Osteocyte (in vitro differentiated cells): ENCODE data around the gene EPC1. TPM values are rescaled to one million over a fixed set of nuclear protein-coding genes. Genes with fewer than 3 reads are reported as not detected.

ENCODE experiments used
- DNase-seq: peaks from one replicate; pipeline ENCODE4 v3.0.0; 2021; ENCODE audit warnings: mixed read lengths; ENCODE audit not compliant: unreplicated experiment; ENCODE audit errors: extremely low spot score
- H3K27ac Mint-ChIP-seq: one replicate; pipeline ENCODE4 v1.8.0; 2021; ENCODE audit warnings: mild to moderate bottlenecking, mixed read lengths; ENCODE audit not compliant: unreplicated experiment
- H3K27me3 Mint-ChIP-seq: one replicate; pipeline ENCODE4 v1.8.0; 2021; ENCODE audit warnings: mixed read lengths; ENCODE audit not compliant: unreplicated experiment
- H3K36me3 Mint-ChIP-seq: one replicate; pipeline ENCODE4 v1.8.0; 2021; ENCODE audit warnings: mixed read lengths; ENCODE audit not compliant: unreplicated experiment
- H3K4me1 Mint-ChIP-seq: one replicate; pipeline ENCODE4 v1.8.0; 2021; ENCODE audit warnings: mixed read lengths; ENCODE audit not compliant: unreplicated experiment
- H3K4me3 Mint-ChIP-seq: one replicate; pipeline ENCODE4 v1.8.0; 2021; ENCODE audit warnings: mild to moderate bottlenecking, moderate library complexity, mixed read lengths; ENCODE audit not compliant: unreplicated experiment
- H3K9me3 Mint-ChIP-seq: one replicate; pipeline ENCODE4 v1.8.0; 2021; ENCODE audit warnings: mixed read lengths; ENCODE audit not compliant: unreplicated experiment
- total RNA-seq: library from RNA; stranded (reverse); gene quantifications from 2 replicates; pipeline ENCODE4 v1.2.1, GENCODE V29; 2021
- TF ChIP-seq, protein P1 (sequence below): fragments of 200-600 bp; sonication (generic); IDR thresholded peaks from 2 replicates; pipeline ENCODE4 v1.5.0; 2021; ENCODE audit warnings: antibody characterized with exemption, mild to moderate bottlenecking, moderate library complexity

Gene EPC1
- total RNA-seq, 1 donor from 2014 or later, result 35.5 TPM

DNA sequence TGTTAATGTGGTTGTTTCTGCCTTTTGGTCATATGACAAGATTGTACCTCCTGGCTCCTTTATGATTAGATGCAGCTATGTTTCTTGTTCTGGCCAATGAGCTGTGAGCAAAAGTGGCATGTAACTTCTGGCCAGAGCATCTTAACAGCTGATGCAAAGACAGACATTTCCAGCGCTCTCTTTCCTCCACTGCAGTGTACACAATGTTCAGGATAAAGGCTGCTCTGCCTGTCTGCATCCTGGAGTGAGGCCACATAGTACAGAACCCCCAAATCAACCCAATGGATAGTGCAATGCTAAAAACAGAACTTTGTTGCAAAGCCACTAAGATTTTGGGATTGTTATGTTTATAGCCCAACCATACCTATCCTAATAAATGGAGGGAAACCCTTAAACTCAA is 17.9 kb downstream of the EPC1 start:
- TF ChIP-seq, protein P1, sequence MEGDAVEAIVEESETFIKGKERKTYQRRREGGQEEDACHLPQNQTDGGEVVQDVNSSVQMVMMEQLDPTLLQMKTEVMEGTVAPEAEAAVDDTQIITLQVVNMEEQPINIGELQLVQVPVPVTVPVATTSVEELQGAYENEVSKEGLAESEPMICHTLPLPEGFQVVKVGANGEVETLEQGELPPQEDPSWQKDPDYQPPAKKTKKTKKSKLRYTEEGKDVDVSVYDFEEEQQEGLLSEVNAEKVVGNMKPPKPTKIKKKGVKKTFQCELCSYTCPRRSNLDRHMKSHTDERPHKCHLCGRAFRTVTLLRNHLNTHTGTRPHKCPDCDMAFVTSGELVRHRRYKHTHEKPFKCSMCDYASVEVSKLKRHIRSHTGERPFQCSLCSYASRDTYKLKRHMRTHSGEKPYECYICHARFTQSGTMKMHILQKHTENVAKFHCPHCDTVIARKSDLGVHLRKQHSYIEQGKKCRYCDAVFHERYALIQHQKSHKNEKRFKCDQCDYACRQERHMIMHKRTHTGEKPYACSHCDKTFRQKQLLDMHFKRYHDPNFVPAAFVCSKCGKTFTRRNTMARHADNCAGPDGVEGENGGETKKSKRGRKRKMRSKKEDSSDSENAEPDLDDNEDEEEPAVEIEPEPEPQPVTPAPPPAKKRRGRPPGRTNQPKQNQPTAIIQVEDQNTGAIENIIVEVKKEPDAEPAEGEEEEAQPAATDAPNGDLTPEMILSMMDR, result no peak
- DNase-seq, result no peak
- H3K9me3 Mint-ChIP-seq, result no peaks in the 10 kb centered on the region
- H3K4me3 Mint-ChIP-seq, result no peak overlapping the region
- peak overlapping the region; percentile 23 for H3K27ac Mint-ChIP-seq
- H3K4me1 Mint-ChIP-seq, result peaks cover 61% of the 10 kb centered on the region
- no peaks in the 10 kb centered on the region for H3K27me3 Mint-ChIP-seq
- H3K36me3 Mint-ChIP-seq, result peaks cover 7% of the 10 kb centered on the region

DNA sequence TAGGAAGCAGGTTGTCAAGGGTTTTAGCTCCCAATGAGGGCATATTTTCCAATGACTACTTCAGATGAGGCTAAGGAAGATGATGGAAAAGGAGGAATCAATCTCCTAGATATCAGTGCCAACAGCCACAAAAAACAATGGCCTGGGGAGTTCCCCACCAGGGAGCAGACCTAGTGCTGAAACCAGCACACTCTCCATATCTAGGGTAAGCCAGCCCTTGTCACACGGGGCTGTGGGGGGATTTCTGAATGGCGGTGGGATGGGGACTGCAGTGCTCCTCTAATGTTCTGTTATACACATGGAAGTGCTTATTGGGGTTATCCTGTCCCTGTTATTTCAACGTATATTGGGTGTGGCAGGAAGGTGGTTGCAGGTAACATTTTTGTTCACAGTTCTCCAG is 18.5 kb downstream of the EPC1 start:
- peaks cover 7% of the 10 kb centered on the region for H3K36me3 Mint-ChIP-seq
- DNase-seq, result no peak
- no peak overlapping the region for H3K4me3 Mint-ChIP-seq
- TF ChIP-seq, protein P1, result no peak
- no peaks in the 10 kb centered on the region for H3K9me3 Mint-ChIP-seq
- peaks cover 58% of the 10 kb centered on the region for H3K4me1 Mint-ChIP-seq
- H3K27ac Mint-ChIP-seq, result peak overlapping the region; percentile 21
- H3K27me3 Mint-ChIP-seq, result no peaks in the 10 kb centered on the region

DNA sequence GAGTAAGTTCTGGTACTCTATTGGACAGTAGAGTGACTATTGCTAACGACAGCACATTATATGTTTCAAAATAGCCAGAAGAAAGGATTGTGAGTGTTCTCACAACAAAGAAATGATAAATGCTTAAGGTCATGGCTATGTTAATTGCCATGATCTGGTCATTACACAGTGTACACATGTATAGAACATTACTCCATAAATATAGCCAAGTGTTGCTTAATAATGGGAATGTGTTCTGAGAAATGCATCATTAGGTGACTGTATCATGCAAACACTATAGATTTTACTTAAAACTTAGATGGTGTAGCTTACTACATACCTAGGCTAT is 19.6 kb downstream of the EPC1 start:
- H3K27ac Mint-ChIP-seq, result no peak overlapping the region
- H3K4me3 Mint-ChIP-seq, result no peak overlapping the region
- no peak for DNase-seq
- H3K36me3 Mint-ChIP-seq, result peaks cover 4% of the 10 kb centered on the region
- peaks cover 56% of the 10 kb centered on the region for H3K4me1 Mint-ChIP-seq
- no peaks in the 10 kb centered on the region for H3K9me3 Mint-ChIP-seq
- TF ChIP-seq, protein P1, result no peak
- H3K27me3 Mint-ChIP-seq, result no peaks in the 10 kb centered on the region

GRCh38 chr10:32326680-32327363 is 20.1 kb downstream of the EPC1 start:
- no peak overlapping the region for H3K27ac Mint-ChIP-seq
- no peak for DNase-seq
- H3K27me3 Mint-ChIP-seq, result no peaks in the 10 kb centered on the region
- H3K36me3 Mint-ChIP-seq, result peaks cover 4% of the 10 kb centered on the region
- no peak overlapping the region for H3K4me3 Mint-ChIP-seq
- no peaks in the 10 kb centered on the region for H3K9me3 Mint-ChIP-seq
- peaks cover 53% of the 10 kb centered on the region for H3K4me1 Mint-ChIP-seq
- TF ChIP-seq, protein P1, result no peak

- no peak for DNase-seq
- Mint-ChIP-seq H3K27me3 (no peaks in the 10 kb centered on the region), H3K4me3 (no peak overlapping the region), H3K36me3 (peaks cover 4% of the 10 kb centered on the region), H3K4me1 (peaks cover 53% of the 10 kb centered on the region), H3K27ac (no peak overlapping the region), H3K9me3 (no peaks in the 10 kb centered on the region)
- TF ChIP-seq, protein P1, result no peak
Measured at GRCh38 chr10:32326119-32326518, 20.8 kb downstream of the EPC1 start.
